Chondrocyte (in vitro differentiated cells): ENCODE measurements around the gene ACAD9. TPM values are rescaled to one million over a fixed set of nuclear protein-coding genes. Genes with fewer than 3 reads are reported as not detected.

ENCODE experiments used
- DNase-seq: peaks from one replicate; pipeline ENCODE4 v3.0.0; 2021; ENCODE audit warnings: mixed read lengths, low spot score
- H3K27ac Mint-ChIP-seq: one replicate; pipeline ENCODE4 v1.8.0; 2021; ENCODE audit warnings: mild to moderate bottlenecking, moderate library complexity, mixed read lengths; ENCODE audit not compliant: unreplicated experiment
- H3K27me3 Mint-ChIP-seq: 2 replicates; pipeline ENCODE4 v1.8.0; 2021; ENCODE audit warnings: low read depth, mixed read lengths
- H3K36me3 Mint-ChIP-seq: 2 replicates; pipeline ENCODE4 v1.8.0; 2021; ENCODE audit warnings: low read depth, mixed read lengths
- H3K4me1 Mint-ChIP-seq: 2 replicates; pipeline ENCODE4 v1.8.0; 2021; ENCODE audit warnings: low read depth, mild to moderate bottlenecking, mixed read lengths
- H3K4me3 Mint-ChIP-seq: one replicate; pipeline ENCODE4 v1.8.0; 2021; ENCODE audit warnings: mild to moderate bottlenecking, moderate library complexity, mixed read lengths; ENCODE audit not compliant: unreplicated experiment
- H3K9me3 Mint-ChIP-seq: 2 replicates; pipeline ENCODE4 v1.8.0; 2021; ENCODE audit warnings: low read depth, mixed read lengths
- total RNA-seq: library from RNA; stranded (reverse); gene quantifications from 3 replicates; pipeline ENCODE4 v1.2.1, GENCODE V29; 2021
- TF ChIP-seq, protein P1 (sequence below): fragments of 200-600 bp; sonication (generic); IDR thresholded peaks from 2 replicates; pipeline ENCODE4 v1.5.0; 2021; ENCODE audit warnings: antibody characterized with exemption, mild to moderate bottlenecking, moderate library complexity

Gene ACAD9
- total RNA-seq, 1 donor from 2014 or later: 33.9 TPM

DNA sequence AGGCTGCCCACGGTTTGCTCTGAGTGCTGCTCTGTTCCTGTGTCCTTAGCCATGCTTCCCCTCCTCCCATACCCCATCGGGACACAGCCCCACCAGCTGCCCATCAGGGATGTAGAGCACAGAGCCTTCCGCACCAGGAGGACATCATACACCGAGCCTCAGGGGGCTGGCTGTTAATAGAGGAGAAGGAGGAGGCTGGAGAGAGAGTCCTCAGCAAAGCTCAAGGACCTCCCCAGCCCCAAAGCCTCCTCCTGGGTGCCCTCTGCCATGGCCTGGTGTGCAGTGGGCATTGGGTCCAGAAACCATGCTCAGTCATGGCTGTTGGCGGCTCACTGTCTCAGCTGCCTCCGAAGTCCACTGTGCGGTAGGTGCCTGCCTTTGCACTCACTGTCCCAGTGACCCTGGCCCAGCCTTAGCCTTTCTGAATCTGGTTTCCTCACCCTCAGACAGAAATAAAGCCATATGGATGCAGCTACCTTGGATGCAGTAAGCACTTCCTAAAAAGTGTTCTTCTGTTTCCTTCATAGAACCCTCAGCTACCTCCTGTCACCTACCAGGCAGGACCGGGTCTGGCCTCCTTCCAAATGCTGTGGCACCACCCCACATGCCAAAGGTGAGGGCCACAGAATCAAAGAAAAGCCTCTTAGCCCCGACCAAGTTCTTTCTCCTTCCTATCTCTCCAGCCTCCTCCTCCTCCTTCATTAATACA lies 53.9 kb downstream of the ACAD9 start:
- H3K27ac Mint-ChIP-seq: no peak overlapping the region
- H3K36me3 Mint-ChIP-seq: no peaks in the 10 kb centered on the region
- TF ChIP-seq, protein P1, sequence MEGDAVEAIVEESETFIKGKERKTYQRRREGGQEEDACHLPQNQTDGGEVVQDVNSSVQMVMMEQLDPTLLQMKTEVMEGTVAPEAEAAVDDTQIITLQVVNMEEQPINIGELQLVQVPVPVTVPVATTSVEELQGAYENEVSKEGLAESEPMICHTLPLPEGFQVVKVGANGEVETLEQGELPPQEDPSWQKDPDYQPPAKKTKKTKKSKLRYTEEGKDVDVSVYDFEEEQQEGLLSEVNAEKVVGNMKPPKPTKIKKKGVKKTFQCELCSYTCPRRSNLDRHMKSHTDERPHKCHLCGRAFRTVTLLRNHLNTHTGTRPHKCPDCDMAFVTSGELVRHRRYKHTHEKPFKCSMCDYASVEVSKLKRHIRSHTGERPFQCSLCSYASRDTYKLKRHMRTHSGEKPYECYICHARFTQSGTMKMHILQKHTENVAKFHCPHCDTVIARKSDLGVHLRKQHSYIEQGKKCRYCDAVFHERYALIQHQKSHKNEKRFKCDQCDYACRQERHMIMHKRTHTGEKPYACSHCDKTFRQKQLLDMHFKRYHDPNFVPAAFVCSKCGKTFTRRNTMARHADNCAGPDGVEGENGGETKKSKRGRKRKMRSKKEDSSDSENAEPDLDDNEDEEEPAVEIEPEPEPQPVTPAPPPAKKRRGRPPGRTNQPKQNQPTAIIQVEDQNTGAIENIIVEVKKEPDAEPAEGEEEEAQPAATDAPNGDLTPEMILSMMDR: no peak
- H3K27me3 Mint-ChIP-seq: peaks cover 27% of the 10 kb centered on the region
- no peak for DNase-seq
- H3K4me1 Mint-ChIP-seq: no peaks in the 10 kb centered on the region
- H3K4me3 Mint-ChIP-seq: no peak overlapping the region
- peaks cover 11% of the 10 kb centered on the region for H3K9me3 Mint-ChIP-seq

DNA sequence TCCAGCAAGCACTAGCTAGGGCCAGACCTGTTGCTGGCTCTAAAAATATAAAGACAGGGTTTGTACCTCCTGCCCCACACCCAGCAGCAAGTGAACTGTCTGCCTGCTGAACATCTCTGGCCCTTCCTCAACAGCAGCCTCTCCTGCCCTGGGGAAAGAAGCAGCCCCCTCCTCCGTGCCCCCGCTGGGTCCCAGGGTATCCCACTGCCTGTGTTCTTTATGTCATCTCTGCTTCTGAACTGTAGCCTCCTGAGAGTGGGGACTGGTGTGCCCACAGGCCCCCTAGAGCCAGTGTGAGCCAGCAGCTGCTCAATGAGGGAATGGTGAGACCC lies 54.5 kb downstream of the ACAD9 start:
- Mint-ChIP-seq H3K9me3 (peaks cover 7% of the 10 kb centered on the region), H3K27ac (no peak overlapping the region), H3K27me3 (peaks cover 27% of the 10 kb centered on the region), H3K36me3 (no peaks in the 10 kb centered on the region), H3K4me3 (no peak overlapping the region), H3K4me1 (no peaks in the 10 kb centered on the region)
- TF ChIP-seq, protein P1: no peak
- DNase-seq: no peak

DNA sequence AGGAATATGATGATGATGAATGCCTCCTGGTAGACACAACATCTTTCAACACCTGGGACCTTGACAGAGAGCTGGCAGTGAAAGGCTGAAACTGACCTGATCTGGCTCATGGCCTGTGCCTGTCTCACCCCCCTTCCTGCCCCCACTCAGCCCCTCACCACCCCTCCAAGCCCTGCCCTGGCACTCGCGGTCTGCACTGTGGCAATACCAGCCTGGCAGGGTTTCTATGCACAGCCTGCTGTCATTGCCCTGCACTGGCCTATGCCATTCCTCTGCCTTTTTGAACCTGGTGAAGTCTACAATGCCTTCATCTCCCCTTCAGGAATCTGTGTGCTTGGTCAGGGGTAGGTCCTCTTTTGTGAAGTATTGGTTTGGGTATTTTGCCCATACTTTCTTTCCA lies 56.5 kb downstream of the ACAD9 start:
- Mint-ChIP-seq H3K36me3 (no peaks in the 10 kb centered on the region), H3K27ac (no peak overlapping the region), H3K27me3 (peaks cover 34% of the 10 kb centered on the region), H3K4me3 (no peak overlapping the region), H3K9me3 (no peaks in the 10 kb centered on the region), H3K4me1 (no peaks in the 10 kb centered on the region)
- TF ChIP-seq, protein P1: no peak
- DNase-seq: no peak

DNA sequence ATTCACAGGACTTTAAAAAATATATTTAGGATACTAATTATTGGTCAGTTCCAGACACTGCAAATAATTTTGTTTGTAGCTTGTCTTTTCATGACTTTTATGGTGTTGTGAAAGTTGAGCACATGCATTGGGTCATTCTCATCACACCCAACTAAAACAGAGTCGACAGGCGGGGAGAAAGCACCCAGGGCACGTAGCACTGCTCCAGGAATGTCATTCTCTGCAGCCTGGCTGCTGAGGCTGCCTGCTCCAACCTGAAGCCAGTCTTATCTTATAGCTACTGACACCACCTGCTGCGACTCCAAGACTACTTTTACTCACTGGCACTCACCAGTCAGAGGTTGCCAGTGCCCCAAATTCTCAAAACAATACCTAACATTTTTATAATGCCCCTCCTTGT lies 56.9 kb downstream of the ACAD9 start:
- no peaks in the 10 kb centered on the region for H3K9me3 Mint-ChIP-seq
- no peaks in the 10 kb centered on the region for H3K4me1 Mint-ChIP-seq
- peaks cover 35% of the 10 kb centered on the region for H3K27me3 Mint-ChIP-seq
- DNase-seq: no peak
- TF ChIP-seq, protein P1: no peak
- H3K27ac Mint-ChIP-seq: no peak overlapping the region
- no peaks in the 10 kb centered on the region for H3K36me3 Mint-ChIP-seq
- H3K4me3 Mint-ChIP-seq: no peak overlapping the region

DNA sequence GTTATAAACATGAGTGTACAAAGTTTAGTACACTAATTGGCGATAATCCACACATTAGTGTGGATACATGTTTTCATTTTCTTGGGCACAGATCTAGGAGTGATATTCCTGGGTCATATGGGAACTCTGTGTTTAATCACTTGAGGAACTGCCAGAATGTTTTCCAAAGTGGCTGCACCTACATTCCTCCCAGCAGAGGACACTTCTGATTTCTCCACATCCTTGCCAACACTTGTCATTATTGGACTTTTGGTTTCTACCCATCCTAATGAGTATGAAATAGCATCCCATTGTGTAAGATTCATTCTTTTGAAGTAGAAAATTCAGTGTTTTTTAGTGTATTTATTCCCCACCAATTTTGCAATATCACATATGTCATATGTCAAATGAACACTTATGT lies 60.8 kb downstream of the ACAD9 start:
- TF ChIP-seq, protein P1: no peak
- Mint-ChIP-seq H3K36me3 (no peaks in the 10 kb centered on the region), H3K4me1 (no peaks in the 10 kb centered on the region), H3K27ac (no peak overlapping the region), H3K4me3 (no peak overlapping the region), H3K27me3 (peaks cover 16% of the 10 kb centered on the region), H3K9me3 (no peaks in the 10 kb centered on the region)
- DNase-seq: no peak
